ENCODE data around the gene MYO10. TPM values are rescaled to one million over a fixed set of nuclear protein-coding genes. Genes with fewer than 3 reads are reported as not detected.
A peak's percentile ranks its signal among the peaks of the same experiment; 100 is the strongest.

The MYO10 gene
- total RNA-seq, 1 donor from 2014 or later, result 23.1 TPM

GRCh38 chr5:16681876-16682275 is 254.2 kb downstream of the MYO10 start:
- no peak overlapping the region for H3K27ac Mint-ChIP-seq (ENCODE audit: unreplicated experiment)
- no peaks in the 10 kb centered on the region for H3K36me3 Mint-ChIP-seq (ENCODE audit: unreplicated experiment)
- no peaks in the 10 kb centered on the region for H3K4me1 Mint-ChIP-seq (ENCODE audit: low read depth, unreplicated experiment)
- no peaks in the 10 kb centered on the region for H3K27me3 Mint-ChIP-seq (ENCODE audit: unreplicated experiment)
- H3K4me3 Mint-ChIP-seq (ENCODE audit: unreplicated experiment), result no peak overlapping the region
- no peak for TF ChIP-seq CTCF (IDR thresholded peaks at IDR 0.05; ENCODE audit: partially characterized antibody, unreplicated experiment)
- DNase-seq, result no peak
- H3K9me3 Mint-ChIP-seq (ENCODE audit: unreplicated experiment), result no peaks in the 10 kb centered on the region

- H3K4me3 Mint-ChIP-seq (ENCODE audit: unreplicated experiment), result no peak overlapping the region
- H3K36me3 Mint-ChIP-seq (ENCODE audit: unreplicated experiment), result no peaks in the 10 kb centered on the region
- DNase-seq, result peak; percentile 54
- no peaks in the 10 kb centered on the region for H3K27me3 Mint-ChIP-seq (ENCODE audit: unreplicated experiment)
- H3K27ac Mint-ChIP-seq (ENCODE audit: unreplicated experiment), result no peak overlapping the region
- no peaks in the 10 kb centered on the region for H3K9me3 Mint-ChIP-seq (ENCODE audit: unreplicated experiment)
- TF ChIP-seq CTCF (IDR thresholded peaks at IDR 0.05; ENCODE audit: partially characterized antibody, unreplicated experiment), result no peak
- no peaks in the 10 kb centered on the region for H3K4me1 Mint-ChIP-seq (ENCODE audit: low read depth, unreplicated experiment)
These were observed 256.2 kb downstream of the MYO10 start for GRCh38 chr5:16679863-16680262.

- Mint-ChIP-seq H3K27ac (ENCODE audit: unreplicated experiment) (no peak overlapping the region), H3K4me1 (ENCODE audit: low read depth, unreplicated experiment) (no peaks in the 10 kb centered on the region), H3K4me3 (ENCODE audit: unreplicated experiment) (no peak overlapping the region), H3K9me3 (ENCODE audit: unreplicated experiment) (no peaks in the 10 kb centered on the region), H3K27me3 (ENCODE audit: unreplicated experiment) (no peaks in the 10 kb centered on the region), H3K36me3 (ENCODE audit: unreplicated experiment) (no peaks in the 10 kb centered on the region)
- TF ChIP-seq CTCF (IDR thresholded peaks at IDR 0.05; ENCODE audit: partially characterized antibody, unreplicated experiment), result no peak
- DNase-seq, result no peak
These were observed 256.9 kb downstream of the MYO10 start for GRCh38 chr5:16679190-16679589.

GRCh38 chr5:16675806-16676205 is 260.3 kb downstream of the MYO10 start:
- peaks cover 4% of the 10 kb centered on the region for H3K36me3 Mint-ChIP-seq (ENCODE audit: unreplicated experiment)
- no peak overlapping the region for H3K27ac Mint-ChIP-seq (ENCODE audit: unreplicated experiment)
- H3K4me1 Mint-ChIP-seq (ENCODE audit: low read depth, unreplicated experiment), result no peaks in the 10 kb centered on the region
- no peak overlapping the region for H3K4me3 Mint-ChIP-seq (ENCODE audit: unreplicated experiment)
- H3K27me3 Mint-ChIP-seq (ENCODE audit: unreplicated experiment), result peaks cover 3% of the 10 kb centered on the region
- DNase-seq, result no peak
- no peak for TF ChIP-seq CTCF (IDR thresholded peaks at IDR 0.05; ENCODE audit: partially characterized antibody, unreplicated experiment)
- no peaks in the 10 kb centered on the region for H3K9me3 Mint-ChIP-seq (ENCODE audit: unreplicated experiment)

GRCh38 chr5:16674750-16675149 is 261.3 kb downstream of the MYO10 start:
- DNase-seq, result no peak
- Mint-ChIP-seq H3K4me1 (ENCODE audit: low read depth, unreplicated experiment) (no peaks in the 10 kb centered on the region), H3K27ac (ENCODE audit: unreplicated experiment) (no peak overlapping the region), H3K4me3 (ENCODE audit: unreplicated experiment) (no peak overlapping the region), H3K9me3 (ENCODE audit: unreplicated experiment) (peaks cover 3% of the 10 kb centered on the region), H3K27me3 (ENCODE audit: unreplicated experiment) (peaks cover 3% of the 10 kb centered on the region), H3K36me3 (ENCODE audit: unreplicated experiment) (peaks cover 4% of the 10 kb centered on the region)
- TF ChIP-seq CTCF (IDR thresholded peaks at IDR 0.05; ENCODE audit: partially characterized antibody, unreplicated experiment), result no peak

Measured in glutamatergic neuron (in vitro differentiated cells).